H1 (cell line): Measurements from ENCODE around the gene RASGEF1B. TPM values are rescaled to one million over a fixed set of nuclear protein-coding genes. Genes with fewer than 3 reads are reported as not detected.

Source experiments
- CTCF ChIA-PET: fragments of 300-600 bp; sonication (Branson Sonifier 250); formaldehyde crosslinking; loops from one replicate; lab custom pipeline; 2021; ENCODE audit not compliant: partially characterized antibody; lab: Charles Lee
- POLR2A ChIA-PET: fragments of 300-600 bp; sonication (Branson Sonifier 250); formaldehyde crosslinking; loops from one replicate; lab custom pipeline; 2021; ENCODE audit warnings: inconsistent platforms; ENCODE audit not compliant: partially characterized antibody; lab: Charles Lee
- DNase-seq, 2 experiments: peaks; one replicate each; pipeline versions ENCODE4 v3.0.0 to v3.0.0-alpha.2; 2010 to 2022; ENCODE audit warnings: low spot score in 2 of 2, low read depth in 1 of 2, mixed read lengths in 1 of 2
- FAIRE-seq: peaks from 2 replicates; lab custom pipeline; 2011; peaks lifted over from hg19 to GRCh38; lab: Jason Lieb, UNC
- H2AFZ ChIP-seq: 2 replicates; pipeline ENCODE4 v1.8.1; 2012; ENCODE audit warnings: low read length, inconsistent platforms
- H2AK5ac ChIP-seq: 2 replicates; pipeline ENCODE4 v1.6.1; 2013; ENCODE audit warnings: low read depth, low read length
- H2BK120ac ChIP-seq: replicated peaks from 2 replicates; pipeline ENCODE3; 2013; ENCODE audit warnings: low read depth, low read length, inconsistent platforms
- H2BK12ac ChIP-seq: 2 replicates; pipeline ENCODE4 v1.6.1; 2013; ENCODE audit warnings: low read depth, low read length
- H2BK15ac ChIP-seq: 2 replicates; pipeline ENCODE4 v1.6.1; 2013; ENCODE audit warnings: low read length
- H2BK20ac ChIP-seq: 2 replicates; pipeline ENCODE4 v1.6.1; 2013; ENCODE audit warnings: low read length
- H2BK5ac ChIP-seq: 2 replicates; pipeline ENCODE4 v1.6.1; 2013; ENCODE audit warnings: low read depth, low read length
- H3K14ac ChIP-seq: 2 replicates; pipeline ENCODE4 v1.6.1; 2013; ENCODE audit warnings: inconsistent platforms; ENCODE audit not compliant: insufficient read length
- H3K18ac ChIP-seq: 2 replicates; pipeline ENCODE4 v1.6.1; 2013; ENCODE audit warnings: low read length; ENCODE audit errors: extremely low read depth
- H3K23ac ChIP-seq: 2 replicates; pipeline ENCODE4 v1.6.1; 2013; ENCODE audit warnings: inconsistent platforms; ENCODE audit not compliant: insufficient read length
- H3K23me2 ChIP-seq: 2 replicates; pipeline ENCODE4 v1.6.1; 2013; ENCODE audit warnings: low read depth, low read length
- H3K27ac ChIP-seq: 2 replicates; pipeline ENCODE4 v1.6.1; 2011; ENCODE audit warnings: low read depth, low read length, inconsistent platforms
- H3K27me3 ChIP-seq, 4 experiments: replicated peaks in 1 of 4; 1 replicate in 1 of 4; 2 replicates in 3 of 4; pipeline versions ENCODE4 v1.6.1 to v1.8.1; 2011 to 2013; ENCODE audit warnings: low read length in 3 of 4, mild to moderate bottlenecking in 3 of 4, inconsistent platforms in 2 of 4, mixed read lengths in 2 of 4, moderate library complexity in 1 of 4; ENCODE audit not compliant: control insufficient read depth in 3 of 4, insufficient read depth in 3 of 4; ENCODE audit errors: extremely low read depth in 1 of 4
- H3K36me3 ChIP-seq, 4 experiments: 2 replicates each; pipeline versions ENCODE4 v1.6.1 to v1.8.1; 2011 to 2013; ENCODE audit warnings: mild to moderate bottlenecking in 4 of 4, low read length in 3 of 4, moderate library complexity in 2 of 4, control low read depth in 1 of 4, inconsistent platforms in 1 of 4; ENCODE audit not compliant: insufficient read depth in 4 of 4, control insufficient read depth in 2 of 4
- H3K4ac ChIP-seq: replicated peaks from 2 replicates; pipeline ENCODE3; 2013; ENCODE audit warnings: low read length, low read depth, mixed read lengths, inconsistent platforms; ENCODE audit not compliant: insufficient read length
- H3K4me1 ChIP-seq, 4 experiments: replicated peaks in 1 of 4; 1 replicate in 1 of 4; 2 replicates in 3 of 4; pipeline versions ENCODE4 v1.6.1 to v1.8.1; 2011 to 2013; ENCODE audit warnings: low read length in 3 of 4, inconsistent platforms in 2 of 4, mixed read lengths in 1 of 4; ENCODE audit not compliant: insufficient read depth in 4 of 4, control insufficient read depth in 3 of 4
- H3K4me2 ChIP-seq, 2 experiments: 2 replicates each; pipeline versions ENCODE4 v1.6.1 to v1.8.1; 2011 to 2013; ENCODE audit warnings: low read depth in 2 of 2, low read length in 2 of 2, control low read depth in 1 of 2, inconsistent platforms in 1 of 2, mild to moderate bottlenecking in 1 of 2; ENCODE audit not compliant: insufficient read depth in 1 of 2
- H3K4me3 ChIP-seq, 4 experiments: fragments of 200-600, 300-600 bp in 1 of 4; sonication (generic), shearing (Covaris generic), sonication (Bioruptor Twin) in 1 of 4; 2 replicates each; pipeline versions ENCODE4 v1.5.1 to v1.8.1; 2011 to 2016; ENCODE audit warnings: low read length in 4 of 4, low read depth in 3 of 4, control low read depth in 2 of 4, inconsistent platforms in 2 of 4, mild to moderate bottlenecking in 2 of 4, mixed read lengths in 1 of 4, moderate library complexity in 1 of 4; ENCODE audit not compliant: insufficient read depth in 2 of 4; ENCODE audit errors: extremely low read depth in 1 of 4
- H3K56ac ChIP-seq: replicated peaks from 2 replicates; pipeline ENCODE3; 2013; ENCODE audit warnings: low read depth, mild to moderate bottlenecking, mixed read lengths, low read length, inconsistent platforms; ENCODE audit not compliant: insufficient read length
- H3K79me1 ChIP-seq: 2 replicates; pipeline ENCODE4 v1.6.1; 2013; ENCODE audit warnings: low read depth, low read length, control low read depth
- H3K79me2 ChIP-seq, 2 experiments: 2 replicates each; pipeline versions ENCODE4 v1.6.1 to v1.8.1; 2012 to 2013; ENCODE audit warnings: low read length in 2 of 2, mild to moderate bottlenecking in 2 of 2, inconsistent platforms in 1 of 2; ENCODE audit not compliant: insufficient read depth in 2 of 2, control insufficient read depth in 1 of 2
- H3K9ac ChIP-seq, 4 experiments: replicated peaks in 1 of 4; 1 replicate in 1 of 4; 2 replicates in 3 of 4; pipeline versions ENCODE4 v1.6.1 to v1.8.1; 2011 to 2013; ENCODE audit warnings: low read depth in 3 of 4, low read length in 3 of 4, control low read depth in 2 of 4, mild to moderate bottlenecking in 2 of 4, moderate library complexity in 2 of 4, inconsistent platforms in 1 of 4; ENCODE audit errors: extremely low read depth in 1 of 4
- H3K9me3 ChIP-seq, 2 experiments: 2 replicates each; pipeline versions ENCODE4 v1.6.1 to v1.8.1; 2012 to 2013; ENCODE audit warnings: mild to moderate bottlenecking in 2 of 2, moderate library complexity in 2 of 2, control low read depth in 1 of 2, inconsistent platforms in 1 of 2, low read depth in 1 of 2, low read length in 1 of 2, mixed read lengths in 1 of 2; ENCODE audit not compliant: insufficient read depth in 2 of 2
- H4K20me1 ChIP-seq, 2 experiments: replicated peaks in 1 of 2; 2 replicates each; pipeline versions ENCODE3 to v1.8.1; 2011 to 2013; ENCODE audit warnings: inconsistent platforms in 2 of 2, low read length in 2 of 2, mild to moderate bottlenecking in 1 of 2; ENCODE audit not compliant: insufficient read depth in 2 of 2, control insufficient read depth in 1 of 2
- H4K5ac ChIP-seq: 2 replicates; pipeline ENCODE4 v1.6.1; 2013; ENCODE audit warnings: low read length, low read depth, mixed read lengths, inconsistent platforms; ENCODE audit not compliant: insufficient read length
- H4K8ac ChIP-seq: 2 replicates; pipeline ENCODE4 v1.8.0; 2013; ENCODE audit warnings: mild to moderate bottlenecking, moderate library complexity, low read length, inconsistent platforms; ENCODE audit not compliant: insufficient read depth; ENCODE audit errors: extremely low read depth
- H4K91ac ChIP-seq: replicated peaks from 2 replicates; pipeline ENCODE3; 2013; ENCODE audit warnings: low read length, mixed read lengths, inconsistent platforms; ENCODE audit not compliant: insufficient read length
- CHD1 ChIP-seq: IDR thresholded peaks from 2 replicates; pipeline ENCODE4 v1.6.1; 2012; ENCODE audit warnings: low read depth, low read length, improper control_type of control experiment
- CTCF ChIP-seq, 3 experiments: IDR thresholded peaks; 1 replicate in 2 of 3; 2 replicates in 1 of 3; pipeline versions ENCODE4 v1.5.1 to v1.6.1; 2011; ENCODE audit warnings: low read length in 3 of 3, mild to moderate bottlenecking in 3 of 3, inconsistent platforms in 2 of 3, low read depth in 1 of 3, moderate library complexity in 1 of 3; ENCODE audit not compliant: insufficient read depth in 1 of 3; ENCODE audit errors: control extremely low read depth in 1 of 3
- E2F6 ChIP-seq: IDR thresholded peaks from 2 replicates; pipeline ENCODE4 v1.6.1; 2012; ENCODE audit warnings: inconsistent platforms
- KDM1A ChIP-seq: fragments of 200-600, 300-600 bp; sonication (generic); IDR thresholded peaks from 2 replicates; pipeline ENCODE4 v1.7.1; 2016; ENCODE audit warnings: mild to moderate bottlenecking, low read length, borderline replicate concordance
- SIRT6 ChIP-seq: IDR thresholded peaks from one replicate; pipeline ENCODE4 v1.7.1; 2012; ENCODE audit warnings: low read length, inconsistent platforms
- WGBS, 2 experiments: shearing (Covaris generic) in 1 of 2; methylation state at CpG; one replicate each; pipeline versions ENCODE4 v1.1.6 to v1.1.7; 2013 to 2015; ENCODE audit warnings: low lambda C conversion rate in 2 of 2, mixed read lengths in 2 of 2, inconsistent platforms in 1 of 2, low coverage in 1 of 2, missing lambda C conversion rate in 1 of 2; ENCODE audit not compliant: insufficient replicate concordance in 2 of 2, insufficient coverage in 1 of 2, insufficient read length in 1 of 2; ENCODE audit errors: extremely low coverage in 1 of 2, missing lambda C conversion rate in 1 of 2; 5-methylcytosine and 5-hydroxymethylcytosine counted together
- polyA plus RNA-seq, 7 experiments: library from polyadenylated mRNA; depleted of rRNA in 3 of 7; stranded (reverse) in 5 of 7; unstranded in 2 of 7; fragments of >200 nt in 5 of 7; fragments of 200-250 nt in 2 of 7; gene quantifications; 1 replicate in 5 of 7; 2 replicates in 1 of 7; 4 replicates in 1 of 7; pipeline versions ENCODE4 v1.2.1 to v1.2.3, GENCODE V29; 2011 to 2013; ENCODE audit warnings: missing spikeins in 2 of 7, mixed read lengths in 2 of 7
- total RNA-seq: library from RNA; stranded (reverse); fragmentation: NEBNext Ultra II Directional; extraction: Animal tissue kit (Norgen Biotek cat#: 25700); gene quantifications from 2 replicates; pipeline ENCODE4 v1.2.1, GENCODE V29; 2021

The RASGEF1B gene
- total and polyA plus RNA-seq, 2 of the 8 experiments (the other 6 are each of a cell fraction or from before 2014, with no cell fraction given): 1.6 to 4.7 TPM

GRCh38 chr4:81392164-81392563, 79.5 kb downstream of the RASGEF1B start:
- H2BK120ac ChIP-seq: no peak overlapping the region
- no peak overlapping the region for H3K23ac ChIP-seq
- H3K4ac ChIP-seq: no peak overlapping the region
- H3K9ac ChIP-seq: no peak overlapping the region
- H2AFZ ChIP-seq: no peak overlapping the region
- no peak overlapping the region for H4K91ac ChIP-seq
- CTCF ChIA-PET: no interaction called here
- no peak overlapping the region for H3K4me2 ChIP-seq
- H3K23me2 ChIP-seq: no peaks in the 10 kb centered on the region
- no peak overlapping the region for H2BK15ac ChIP-seq
- POLR2A ChIA-PET: no interaction called here
- H3K14ac ChIP-seq: no peak overlapping the region
- FAIRE-seq (no peak), DNase-seq (no peak)
- H3K27ac ChIP-seq: no peak overlapping the region
- H3K36me3 ChIP-seq: no peaks in the 10 kb centered on the region
- H4K20me1 ChIP-seq: no peaks in the 10 kb centered on the region
- no peak overlapping the region for H2BK5ac ChIP-seq
- no peaks in the 10 kb centered on the region for H3K9me3 ChIP-seq
- H3K27me3 ChIP-seq: no peaks in the 10 kb centered on the region
- 89% methylated on average over 3 of the region's 3 CpGs; no CpG with 5 or more reads in 1 of the 2 experiments for WGBS, 2 experiments
- no peak overlapping the region for H3K18ac ChIP-seq
- no peaks in the 10 kb centered on the region for H3K4me1 ChIP-seq
- H3K56ac ChIP-seq: no peak overlapping the region
- no peak overlapping the region for H4K8ac ChIP-seq
- no peaks in the 10 kb centered on the region for H3K79me2 ChIP-seq
- H2BK12ac ChIP-seq: no peak overlapping the region
- no peak overlapping the region for H4K5ac ChIP-seq
- TF ChIP-seq CHD1 (no peak), KDM1A (no peak), CTCF (IDR thresholded peaks at IDR 0.05; ENCODE audit: control extremely low read depth in 1 of 3, insufficient read depth in 1 of 3, low read depth in 1 of 3, low read length in 3 of 3) (no peak), SIRT6 (no peak), E2F6 (no peak)
- TF ChIP-seq, all 59 proteins: peak for 0
- no peaks in the 10 kb centered on the region for H3K79me1 ChIP-seq
- H2BK20ac ChIP-seq: no peak overlapping the region
- no peak overlapping the region for H3K4me3 ChIP-seq
- no peak overlapping the region for H2AK5ac ChIP-seq
